ENCODE data around the gene CRBN.

Gene CRBN

DNA sequence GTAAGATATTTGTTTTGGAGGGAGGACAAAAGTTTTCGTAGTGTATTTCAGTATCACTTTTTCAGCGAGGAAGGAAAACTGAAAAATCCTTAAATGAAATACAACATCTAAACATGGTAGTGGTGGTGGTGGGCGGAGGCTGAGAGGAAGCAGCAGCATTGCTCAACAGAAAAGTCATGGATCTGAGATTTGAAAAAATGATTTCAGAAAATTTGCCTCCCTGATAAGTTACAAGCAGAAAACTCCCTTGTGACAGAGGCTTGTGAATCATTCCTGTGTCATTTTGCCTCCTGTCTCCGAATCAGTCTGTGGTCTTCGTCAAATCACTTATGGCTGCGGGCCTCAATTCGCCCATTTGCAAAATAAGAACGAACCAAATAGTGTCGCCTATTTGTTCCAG is 965 bp upstream of the CRBN start:
- no peak for TF ChIP-seq MYC (IDR thresholded peaks at IDR 0.05; ENCODE audit: low read depth, low read length)
- TF ChIP-seq, protein P1, sequence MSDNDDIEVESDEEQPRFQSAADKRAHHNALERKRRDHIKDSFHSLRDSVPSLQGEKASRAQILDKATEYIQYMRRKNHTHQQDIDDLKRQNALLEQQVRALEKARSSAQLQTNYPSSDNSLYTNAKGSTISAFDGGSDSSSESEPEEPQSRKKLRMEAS (IDR thresholded peaks at IDR 0.05; ENCODE audit: low read depth, low read length) = no peak
- TF ChIP-seq POLR2A (IDR thresholded peaks at IDR 0.05; ENCODE audit: extremely low read depth, insufficient read length) = no peak
- TF ChIP-seq, protein P2, sequence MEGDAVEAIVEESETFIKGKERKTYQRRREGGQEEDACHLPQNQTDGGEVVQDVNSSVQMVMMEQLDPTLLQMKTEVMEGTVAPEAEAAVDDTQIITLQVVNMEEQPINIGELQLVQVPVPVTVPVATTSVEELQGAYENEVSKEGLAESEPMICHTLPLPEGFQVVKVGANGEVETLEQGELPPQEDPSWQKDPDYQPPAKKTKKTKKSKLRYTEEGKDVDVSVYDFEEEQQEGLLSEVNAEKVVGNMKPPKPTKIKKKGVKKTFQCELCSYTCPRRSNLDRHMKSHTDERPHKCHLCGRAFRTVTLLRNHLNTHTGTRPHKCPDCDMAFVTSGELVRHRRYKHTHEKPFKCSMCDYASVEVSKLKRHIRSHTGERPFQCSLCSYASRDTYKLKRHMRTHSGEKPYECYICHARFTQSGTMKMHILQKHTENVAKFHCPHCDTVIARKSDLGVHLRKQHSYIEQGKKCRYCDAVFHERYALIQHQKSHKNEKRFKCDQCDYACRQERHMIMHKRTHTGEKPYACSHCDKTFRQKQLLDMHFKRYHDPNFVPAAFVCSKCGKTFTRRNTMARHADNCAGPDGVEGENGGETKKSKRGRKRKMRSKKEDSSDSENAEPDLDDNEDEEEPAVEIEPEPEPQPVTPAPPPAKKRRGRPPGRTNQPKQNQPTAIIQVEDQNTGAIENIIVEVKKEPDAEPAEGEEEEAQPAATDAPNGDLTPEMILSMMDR (IDR thresholded peaks at IDR 0.05; ENCODE audit: low read depth, low read length) = no peak
- DNase-seq (ENCODE audit: low read depth) = no peak
- no peak overlapping the region for H3K4me3 ChIP-seq (ENCODE audit: low read depth, low read length)

DNA sequence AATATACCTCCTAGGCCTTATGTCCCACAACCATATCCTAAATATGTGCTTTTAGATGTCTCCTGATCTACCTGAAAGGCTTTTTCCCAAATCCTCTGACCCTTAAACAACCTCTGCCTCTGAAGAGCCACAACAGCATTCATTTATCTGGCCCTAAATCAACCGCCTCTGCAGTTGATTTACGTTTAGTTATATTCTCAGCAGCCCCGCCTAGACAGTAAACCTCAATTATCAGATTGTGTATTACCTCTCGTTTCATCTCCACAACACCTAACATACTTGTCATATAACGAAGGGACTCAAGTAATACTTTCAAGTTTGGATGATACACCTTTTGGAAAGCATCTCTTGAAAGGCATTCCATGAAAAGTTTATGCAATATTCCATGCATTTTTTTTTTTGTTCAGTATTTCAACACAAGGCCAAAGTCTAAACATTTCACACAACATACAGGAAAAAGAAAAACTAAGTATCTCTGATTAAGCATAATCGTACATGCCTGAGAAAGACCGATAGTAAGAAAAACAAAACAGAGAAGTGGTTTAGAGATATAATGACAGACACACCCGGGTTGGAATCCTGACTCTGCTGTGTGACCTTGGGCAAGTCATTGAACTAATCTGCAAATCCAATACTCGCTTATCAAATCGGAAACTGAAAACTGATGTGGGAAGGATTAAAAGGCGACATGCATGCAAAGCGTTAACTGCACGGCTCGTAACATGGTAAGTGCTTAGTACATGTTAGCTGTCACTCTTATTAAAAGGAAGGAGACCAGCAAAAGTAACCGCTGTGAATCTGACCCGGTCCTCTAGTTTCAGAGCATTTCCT is 778 bp downstream of the CRBN start:
- H3K4me3 ChIP-seq (ENCODE audit: low read depth, low read length) = peak overlapping the region; percentile 81
- TF ChIP-seq MYC (IDR thresholded peaks at IDR 0.05; ENCODE audit: low read depth, low read length) = no peak
- TF ChIP-seq, protein P1 (IDR thresholded peaks at IDR 0.05; ENCODE audit: low read depth, low read length) = no peak
- no peak for TF ChIP-seq POLR2A (IDR thresholded peaks at IDR 0.05; ENCODE audit: extremely low read depth, insufficient read length)
- TF ChIP-seq, protein P2 (IDR thresholded peaks at IDR 0.05; ENCODE audit: low read depth, low read length) = no peak
- DNase-seq (ENCODE audit: low read depth) = peak; percentile 6

DNA sequence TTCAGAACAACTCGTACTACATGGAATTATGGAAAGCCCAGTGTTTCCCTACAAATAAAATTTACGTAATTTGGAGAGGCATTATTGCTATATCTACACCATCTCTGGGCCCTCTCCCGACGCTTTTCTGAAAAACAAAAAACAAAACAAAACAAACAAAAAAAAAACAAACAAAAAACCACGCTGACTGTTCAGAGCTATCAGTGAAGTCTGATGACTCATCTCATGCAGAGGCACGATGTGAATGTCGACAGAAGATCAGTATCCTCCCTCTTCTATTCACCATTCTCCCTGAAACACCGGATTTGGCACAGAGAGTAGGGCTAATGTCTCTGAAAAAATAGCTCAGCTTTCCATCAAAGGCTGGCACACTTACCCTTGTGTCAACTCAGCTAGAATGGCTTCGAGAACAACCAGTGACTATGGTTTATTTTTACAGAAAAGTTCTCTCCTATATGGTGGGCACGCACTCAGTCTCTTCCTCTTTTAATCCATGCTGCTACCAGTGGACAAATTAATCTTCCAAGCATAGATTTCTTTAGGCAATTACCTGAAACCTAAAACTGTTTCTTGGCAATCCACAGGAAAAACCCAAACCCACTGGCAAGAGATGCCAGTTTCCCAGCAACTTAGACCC is 1.5 kb downstream of the CRBN start:
- TF ChIP-seq POLR2A (IDR thresholded peaks at IDR 0.05; ENCODE audit: extremely low read depth, insufficient read length) = no peak
- DNase-seq (ENCODE audit: low read depth) = peak; percentile 19
- peak overlapping the region; percentile 81 for H3K4me3 ChIP-seq (ENCODE audit: low read depth, low read length)

DNA sequence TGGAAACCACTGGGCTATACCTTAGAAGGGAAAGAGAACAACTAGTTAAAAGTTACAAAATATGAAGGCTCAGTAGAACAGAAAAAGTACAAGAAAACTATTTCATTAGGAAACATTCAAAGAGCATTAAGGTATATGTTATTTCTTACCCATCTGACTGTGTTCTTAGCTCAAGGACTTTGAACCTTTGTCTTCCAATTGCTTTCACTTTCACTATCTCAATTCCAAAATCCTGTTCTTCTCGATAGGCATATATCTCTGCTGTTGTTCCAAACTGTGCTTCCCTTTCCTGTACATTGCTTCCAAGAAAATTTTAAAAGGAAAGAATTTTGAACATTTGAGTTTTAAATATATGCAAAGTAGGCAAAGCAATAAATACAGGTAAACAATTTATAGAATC is 6.9 kb downstream of the CRBN start:
- H3K4me3 ChIP-seq (ENCODE audit: low read depth, low read length) = no peak overlapping the region

DNA sequence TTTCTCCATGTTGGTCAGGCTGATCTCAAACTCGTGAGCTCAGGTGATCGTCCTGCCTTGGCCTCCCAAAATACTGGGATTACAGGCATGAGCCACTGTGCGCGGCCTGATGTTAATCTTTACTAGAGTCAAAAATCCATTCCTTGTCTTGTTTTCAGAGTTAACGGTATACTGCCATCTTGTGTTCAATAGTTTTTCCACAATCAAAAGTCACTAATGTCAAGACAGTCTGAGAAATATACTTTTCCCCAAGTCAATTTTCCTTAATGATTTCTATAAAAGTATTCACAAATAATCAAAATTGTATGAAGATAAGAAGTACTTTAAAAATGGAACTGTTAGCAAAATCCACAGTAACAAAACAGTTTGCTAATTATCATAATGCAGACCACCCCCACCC is 8.5 kb downstream of the CRBN start:
- peak; percentile 35 for DNase-seq (ENCODE audit: low read depth)
- TF ChIP-seq POLR2A (IDR thresholded peaks at IDR 0.05; ENCODE audit: extremely low read depth, insufficient read length) = no peak
- TF ChIP-seq, protein P1 (IDR thresholded peaks at IDR 0.05; ENCODE audit: low read depth, low read length) = no peak
- TF ChIP-seq MYC (IDR thresholded peaks at IDR 0.05; ENCODE audit: low read depth, low read length) = no peak
- H3K4me3 ChIP-seq (ENCODE audit: low read depth, low read length) = no peak overlapping the region

More for the DNA sequence above, 6.9 kb downstream of the CRBN start:
- DNase-seq (ENCODE audit: low read depth) = no peak
- TF ChIP-seq, protein P1 (IDR thresholded peaks at IDR 0.05; ENCODE audit: low read depth, low read length) = no peak

DNA sequence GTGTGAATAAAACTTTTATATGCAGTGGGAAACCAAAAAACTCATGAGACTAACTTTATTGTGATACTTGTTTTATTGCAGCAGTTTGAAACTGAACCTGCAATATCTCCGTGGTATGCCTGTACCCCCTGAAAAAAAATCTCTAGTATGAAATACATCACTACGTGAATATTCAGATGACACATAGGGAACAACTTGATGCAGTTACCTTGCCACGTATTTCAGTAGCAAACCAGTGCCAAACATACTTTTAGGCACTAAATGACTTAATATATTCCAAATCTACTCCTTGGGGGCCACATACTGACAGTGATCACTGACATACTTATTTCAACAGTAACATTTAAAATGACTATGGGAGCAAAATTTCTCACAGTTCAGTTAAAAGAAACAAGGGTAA is 13.8 kb downstream of the CRBN start:
- TF ChIP-seq, protein P2 (IDR thresholded peaks at IDR 0.05; ENCODE audit: low read depth, low read length) = no peak
- TF ChIP-seq POLR2A (IDR thresholded peaks at IDR 0.05; ENCODE audit: extremely low read depth, insufficient read length) = no peak
- TF ChIP-seq MYC (IDR thresholded peaks at IDR 0.05; ENCODE audit: low read depth, low read length) = no peak
- TF ChIP-seq, protein P1 (IDR thresholded peaks at IDR 0.05; ENCODE audit: low read depth, low read length) = no peak

DNA sequence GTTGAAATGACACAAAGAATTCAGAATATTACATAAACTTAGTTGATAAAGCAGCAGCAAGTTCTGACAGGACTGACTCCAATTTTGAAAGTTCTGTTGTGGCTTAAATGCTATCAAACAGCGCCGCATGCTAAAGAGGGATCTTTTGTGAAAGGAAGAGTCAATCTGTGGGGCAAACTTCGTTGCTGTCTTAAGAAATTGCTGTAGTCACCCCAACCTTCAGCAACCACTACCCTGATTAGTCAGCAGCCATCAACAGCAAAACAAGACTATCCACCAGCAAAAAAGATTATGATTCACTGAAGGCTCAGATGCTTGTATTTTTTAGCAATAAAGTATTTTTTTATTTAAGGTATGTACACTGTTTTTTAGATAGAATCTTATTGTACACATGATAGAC is 14.2 kb downstream of the CRBN start:
- no peak overlapping the region for H3K4me3 ChIP-seq (ENCODE audit: low read depth, low read length)
- no peak for DNase-seq (ENCODE audit: low read depth)
- TF ChIP-seq MYC (IDR thresholded peaks at IDR 0.05; ENCODE audit: low read depth, low read length) = no peak
- no peak for TF ChIP-seq POLR2A (IDR thresholded peaks at IDR 0.05; ENCODE audit: extremely low read depth, insufficient read length)
- TF ChIP-seq, protein P2 (IDR thresholded peaks at IDR 0.05; ENCODE audit: low read depth, low read length) = no peak
- TF ChIP-seq, protein P1 (IDR thresholded peaks at IDR 0.05; ENCODE audit: low read depth, low read length) = no peak

More for the DNA sequence above, 13.8 kb downstream of the CRBN start:
- no peak for DNase-seq (ENCODE audit: low read depth)
- H3K4me3 ChIP-seq (ENCODE audit: low read depth, low read length) = no peak overlapping the region
